ENCODE results near the gene GAS2L2.
A peak's percentile ranks its signal among the peaks of the same experiment; 100 is the strongest.

Gene GAS2L2

DNA sequence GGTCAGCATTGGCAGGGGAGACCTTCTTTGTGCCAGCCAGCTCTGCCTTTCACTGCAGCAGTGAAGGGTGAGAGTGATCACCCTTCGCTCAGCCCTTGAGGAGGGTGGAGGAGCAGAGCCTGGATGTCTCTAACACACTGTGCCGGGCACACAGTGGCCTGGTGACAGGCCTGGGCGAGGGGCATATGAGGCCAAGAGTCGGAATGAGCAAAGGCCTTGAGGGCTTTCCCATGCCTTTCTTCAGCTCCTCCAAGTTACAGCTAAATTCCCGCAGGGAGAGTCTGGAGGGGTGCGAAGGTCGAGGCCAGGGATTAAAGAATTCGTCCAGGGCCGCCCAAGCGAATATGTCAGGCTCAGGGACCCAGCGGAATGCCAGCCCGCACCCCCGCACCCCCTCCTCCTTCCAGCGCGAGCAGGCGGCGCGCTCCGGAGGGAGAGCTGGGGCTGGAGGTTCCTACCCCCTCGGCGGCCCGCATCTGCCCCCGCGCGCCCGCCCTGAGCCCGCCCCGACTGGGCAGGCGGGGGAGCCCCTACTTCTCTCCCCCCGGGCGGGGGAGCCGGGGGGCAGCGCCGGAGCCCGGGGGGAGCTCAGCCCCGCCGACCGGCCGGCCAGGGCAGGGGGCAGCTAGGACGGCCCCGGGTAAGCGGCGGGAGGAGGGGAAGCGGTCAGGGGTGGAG is 21.7 kb downstream of the GAS2L2 start, which contains the start of gene RASL10B:
RASL10B (plus strand) TSS at position 401 of the 678 bp plus-strand sequence. CDS start 3,546 bp downstream, outside the sequence.
- Histone ChIP-seq H3K27me3 (no peaks in the 10 kb centered on the region), H3K36me3 (peaks cover 9% of the 10 kb centered on the region), H3K4me1 (peaks cover 17% of the 10 kb centered on the region), H3K9me3 (no peaks in the 10 kb centered on the region), H3K4me3 (ENCODE audit: low read depth, low read length) (peak within 1 kb of the TSS; percentile 67)
- TF ChIP-seq, protein P1, sequence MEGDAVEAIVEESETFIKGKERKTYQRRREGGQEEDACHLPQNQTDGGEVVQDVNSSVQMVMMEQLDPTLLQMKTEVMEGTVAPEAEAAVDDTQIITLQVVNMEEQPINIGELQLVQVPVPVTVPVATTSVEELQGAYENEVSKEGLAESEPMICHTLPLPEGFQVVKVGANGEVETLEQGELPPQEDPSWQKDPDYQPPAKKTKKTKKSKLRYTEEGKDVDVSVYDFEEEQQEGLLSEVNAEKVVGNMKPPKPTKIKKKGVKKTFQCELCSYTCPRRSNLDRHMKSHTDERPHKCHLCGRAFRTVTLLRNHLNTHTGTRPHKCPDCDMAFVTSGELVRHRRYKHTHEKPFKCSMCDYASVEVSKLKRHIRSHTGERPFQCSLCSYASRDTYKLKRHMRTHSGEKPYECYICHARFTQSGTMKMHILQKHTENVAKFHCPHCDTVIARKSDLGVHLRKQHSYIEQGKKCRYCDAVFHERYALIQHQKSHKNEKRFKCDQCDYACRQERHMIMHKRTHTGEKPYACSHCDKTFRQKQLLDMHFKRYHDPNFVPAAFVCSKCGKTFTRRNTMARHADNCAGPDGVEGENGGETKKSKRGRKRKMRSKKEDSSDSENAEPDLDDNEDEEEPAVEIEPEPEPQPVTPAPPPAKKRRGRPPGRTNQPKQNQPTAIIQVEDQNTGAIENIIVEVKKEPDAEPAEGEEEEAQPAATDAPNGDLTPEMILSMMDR (IDR thresholded peaks at IDR 0.05; ENCODE audit: low read depth, low read length), result no peak
- peak; percentile 82 for DNase-seq

DNA sequence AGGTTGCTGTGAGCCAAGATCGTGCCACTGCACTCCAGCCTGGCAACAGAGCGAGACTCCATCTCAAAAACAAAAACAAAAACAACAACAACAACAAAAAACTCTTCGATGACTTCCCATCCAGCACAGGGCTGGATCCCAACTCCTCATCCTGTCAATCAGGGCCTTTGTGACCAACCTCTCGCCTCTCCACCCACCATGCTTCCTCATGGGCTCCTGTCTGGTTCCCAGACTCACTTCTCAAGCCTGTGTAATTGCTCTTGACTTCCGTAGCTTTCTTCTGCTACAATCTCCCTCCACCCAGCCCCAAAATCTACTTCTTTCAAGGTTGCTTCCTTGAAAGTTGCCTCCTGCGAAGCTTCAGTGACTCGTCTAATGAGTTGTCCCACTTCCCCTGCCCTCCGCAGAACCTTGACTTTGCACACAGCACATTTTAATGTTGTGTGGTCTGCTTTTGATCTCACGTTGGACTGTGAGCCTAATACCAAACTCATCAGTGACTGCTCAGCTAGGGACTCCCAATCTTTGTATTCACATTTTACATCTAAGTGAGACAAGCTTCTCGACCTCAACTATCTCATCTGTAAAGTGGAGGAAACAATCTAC is 22.5 kb downstream of the GAS2L2 start:
- TF ChIP-seq, protein P1 (IDR thresholded peaks at IDR 0.05; ENCODE audit: low read depth, low read length), result no peak
- H3K4me3 ChIP-seq (ENCODE audit: low read depth, low read length), result no peak overlapping the region
- no peak for DNase-seq
- no peaks in the 10 kb centered on the region for H3K27me3 ChIP-seq
- peaks cover 24% of the 10 kb centered on the region for H3K4me1 ChIP-seq
- H3K36me3 ChIP-seq, result peaks cover 14% of the 10 kb centered on the region
- H3K9me3 ChIP-seq, result no peaks in the 10 kb centered on the region

DNA sequence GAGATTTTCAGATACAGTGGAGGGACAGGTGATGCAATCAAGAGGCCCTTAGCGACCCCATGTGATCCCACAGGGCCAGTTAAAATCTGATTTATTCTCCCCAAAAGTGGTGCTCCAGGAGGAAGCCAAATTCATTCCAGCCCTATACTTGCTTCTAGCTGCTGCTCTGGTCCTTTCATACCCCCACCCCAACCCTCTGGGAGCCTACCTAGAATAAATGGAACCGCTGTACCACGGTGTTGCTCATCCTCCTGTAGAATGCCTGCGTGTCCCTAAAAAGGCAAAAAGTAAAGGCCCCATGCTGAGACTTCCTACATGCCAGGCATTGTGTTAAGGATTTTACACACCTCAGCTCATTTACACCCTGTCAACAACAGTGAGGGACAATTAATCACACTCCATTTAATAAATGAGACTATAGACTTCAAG is 23.6 kb downstream of the GAS2L2 start:
- Histone ChIP-seq H3K4me1 (peaks cover 26% of the 10 kb centered on the region), H3K36me3 (peaks cover 23% of the 10 kb centered on the region)
- no peak for DNase-seq

DNA sequence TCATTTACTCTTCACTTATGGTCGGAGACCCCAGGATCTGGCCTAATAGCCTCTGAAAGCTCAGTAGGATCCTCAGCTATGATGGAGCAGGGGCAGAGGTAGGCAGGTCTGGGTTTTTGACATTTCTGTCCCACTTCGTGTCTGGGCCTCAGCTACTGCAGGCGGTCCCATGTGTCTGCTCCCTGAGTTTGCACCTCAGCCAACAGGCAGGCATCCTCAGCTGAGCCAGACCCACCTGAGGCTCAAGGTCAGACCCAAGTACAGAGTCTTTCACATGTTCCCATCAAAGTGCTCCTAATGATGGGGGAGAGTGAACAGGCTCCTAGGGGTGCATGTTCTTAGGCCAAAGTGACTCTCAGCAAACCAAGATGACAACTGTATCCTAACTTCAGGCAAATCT is 24.5 kb downstream of the GAS2L2 start:
- DNase-seq, result no peak
- Histone ChIP-seq H3K4me3 (ENCODE audit: low read depth, low read length) (no peak overlapping the region), H3K4me1 (peaks cover 26% of the 10 kb centered on the region), H3K36me3 (peaks cover 24% of the 10 kb centered on the region), H3K27me3 (no peaks in the 10 kb centered on the region), H3K9me3 (no peaks in the 10 kb centered on the region)
- TF ChIP-seq, protein P1 (IDR thresholded peaks at IDR 0.05; ENCODE audit: low read depth, low read length), result no peak

More for the DNA sequence above, 23.6 kb downstream of the GAS2L2 start:
- no peak overlapping the region for H3K4me3 ChIP-seq (ENCODE audit: low read depth, low read length)
- TF ChIP-seq, protein P1 (IDR thresholded peaks at IDR 0.05; ENCODE audit: low read depth, low read length), result no peak
- H3K27me3 ChIP-seq, result no peaks in the 10 kb centered on the region
- no peaks in the 10 kb centered on the region for H3K9me3 ChIP-seq

DNA sequence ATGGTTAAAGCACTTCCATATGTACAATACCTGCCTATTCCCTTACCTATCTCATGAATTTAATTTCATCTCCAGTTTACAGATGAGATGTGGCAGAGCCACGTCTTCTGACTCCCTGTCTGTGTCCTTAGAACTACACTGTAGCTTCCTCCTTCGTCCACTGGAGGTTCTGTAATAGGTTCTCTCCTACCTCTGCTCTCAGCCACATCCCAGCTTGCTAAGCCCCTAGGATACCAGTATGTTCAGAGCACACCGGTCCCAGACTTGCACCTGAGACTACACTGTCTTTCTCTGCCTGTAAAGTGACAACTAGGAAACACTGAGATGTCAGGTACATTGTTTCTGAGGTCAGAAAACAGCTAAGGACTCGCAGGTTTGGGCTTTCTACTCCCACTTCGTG is 25.4 kb downstream of the GAS2L2 start:
- Histone ChIP-seq H3K9me3 (no peaks in the 10 kb centered on the region), H3K36me3 (peaks cover 26% of the 10 kb centered on the region), H3K4me1 (peaks cover 24% of the 10 kb centered on the region), H3K4me3 (ENCODE audit: low read depth, low read length) (no peak overlapping the region), H3K27me3 (no peaks in the 10 kb centered on the region)
- TF ChIP-seq, protein P1 (IDR thresholded peaks at IDR 0.05; ENCODE audit: low read depth, low read length), result no peak
- DNase-seq, result no peak

DNA sequence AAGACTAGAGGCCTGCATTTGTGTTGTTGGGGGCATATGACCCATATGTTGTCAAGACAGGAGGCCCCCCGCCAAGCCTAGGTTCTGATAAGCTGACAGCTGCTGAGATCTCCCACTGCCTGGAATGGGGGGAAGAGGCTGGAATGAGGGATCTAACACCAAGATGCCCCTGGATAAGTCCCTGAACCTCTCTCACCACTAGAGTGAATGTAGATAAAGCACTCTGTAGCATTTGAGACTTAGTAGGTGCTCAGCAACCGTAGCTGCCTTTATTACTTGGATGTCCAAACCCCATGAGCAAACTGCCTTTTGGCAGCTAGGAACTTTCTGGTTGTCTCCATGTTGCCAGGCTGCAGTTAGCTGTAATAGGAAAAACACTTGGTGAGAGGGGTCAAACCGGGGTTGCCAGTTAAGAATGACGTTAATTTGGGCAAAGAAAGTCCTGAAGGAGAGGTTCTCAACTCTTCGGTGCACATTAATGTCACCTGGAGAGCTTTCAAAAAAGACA is 26.0 kb downstream of the GAS2L2 start:
- Histone ChIP-seq H3K4me3 (ENCODE audit: low read depth, low read length) (no peak overlapping the region), H3K9me3 (no peaks in the 10 kb centered on the region), H3K27me3 (no peaks in the 10 kb centered on the region), H3K4me1 (peaks cover 24% of the 10 kb centered on the region), H3K36me3 (peaks cover 26% of the 10 kb centered on the region)
- TF ChIP-seq, protein P1 (IDR thresholded peaks at IDR 0.05; ENCODE audit: low read depth, low read length), result no peak
- DNase-seq, result no peak
